Measurements from ENCODE around the gene ZXDC. TPM values are rescaled to one million over a fixed set of nuclear protein-coding genes. Genes with fewer than 3 reads are reported as not detected.
A peak's percentile ranks its signal among the peaks of the same experiment; 100 is the strongest.

ZXDC gene
- total RNA-seq, 1 experiment from 2014 or later, result 28.3 TPM

GRCh38 chr3:126435456-126436315, 40.0 kb downstream of the ZXDC start:
- H3K4me1 Mint-ChIP-seq, result peaks cover 12 to 18% of the 10 kb centered on the region in 2 experiments
- Histone ChIP-seq H3K18ac (ENCODE audit: insufficient read length, low read depth, low read length) (no peak overlapping the region), H2AK5ac (ENCODE audit: insufficient read length, low read length) (no peak overlapping the region), H3K27ac (ENCODE audit: insufficient read length, low read depth, low read length) (no peak overlapping the region), H4K91ac (ENCODE audit: insufficient read length, low read depth, low read length) (no peak overlapping the region), H3K4me2 (ENCODE audit: insufficient read depth, insufficient read length, low read length) (no peak overlapping the region), H3K23ac (ENCODE audit: insufficient read length, low read depth, low read length) (no peak overlapping the region), H3K27me3 (ENCODE audit: insufficient read depth, low read length) (no peaks in the 10 kb centered on the region), H3K14ac (ENCODE audit: insufficient read depth, low read length) (no peak overlapping the region; the same call in 1 of the 2 replicates), H4K20me1 (ENCODE audit: control insufficient read depth, insufficient read depth, insufficient read length) (no peaks in the 10 kb centered on the region), H2BK5ac (ENCODE audit: insufficient read length, low read length) (no peak overlapping the region), H3K56ac (ENCODE audit: insufficient read length, low read depth, low read length) (no peak overlapping the region), H4K5ac (ENCODE audit: insufficient read length, low read depth, low read length) (no peak overlapping the region), H3K9ac (ENCODE audit: extremely low read depth, insufficient read length, low read length) (no peak overlapping the region), H3T11ph (ENCODE audit: low read length) (no peak overlapping the region), H3K23me2 (ENCODE audit: insufficient read length, low read depth, low read length, poor library complexity, severe bottlenecking) (no peaks in the 10 kb centered on the region), H3K79me2 (ENCODE audit: insufficient read depth, low read length) (no peaks in the 10 kb centered on the region), H2BK12ac (ENCODE audit: insufficient read length, low read depth, low read length) (no peak overlapping the region), H2BK15ac (ENCODE audit: low read depth, low read length) (no peak overlapping the region), H3K9me3 (ENCODE audit: control insufficient read depth, low read depth, low read length) (no peaks in the 10 kb centered on the region), H3K79me1 (ENCODE audit: insufficient read depth, low read depth, low read length, poor library complexity, severe bottlenecking) (no peaks in the 10 kb centered on the region), H4K8ac (replicated peaks; ENCODE audit: insufficient read length, low read depth, low read length) (no peak overlapping the region), H2BK20ac (ENCODE audit: low read depth, low read length, poor library complexity, severe bottlenecking) (no peak overlapping the region), H3K4ac (ENCODE audit: low read depth, low read length) (no peak overlapping the region), H2BK120ac (ENCODE audit: low read depth, low read length, poor library complexity, severe bottlenecking) (no peak overlapping the region), H2AFZ (ENCODE audit: low read length) (no peak overlapping the region), H3K4me1 (ENCODE audit: insufficient read depth, low read length) (no peaks in the 10 kb centered on the region)
- no CpG with 5 or more reads among the region's 14 CpGs for WGBS (ENCODE audit: extremely low coverage, insufficient read length, low lambda C conversion rate)
- no peaks in the 10 kb centered on the region for H3K9me3 Mint-ChIP-seq
- peaks cover 2 to 35% (median 28%) of the 10 kb centered on the region in 3 experiments; a peak in 6 of 7 replicates for H3K36me3 Mint-ChIP-seq (ENCODE audit: insufficient read depth in 1 of 3, low read depth in 3 of 3)
- H3K4me3 Mint-ChIP-seq, result no peak overlapping the region
- DNase-seq, result no peak
- peaks cover 2% of the 10 kb centered on the region; the same call in 1 of the 2 replicates for H3K27me3 Mint-ChIP-seq (ENCODE audit: low read depth)
- TF ChIP-seq, protein P1, sequence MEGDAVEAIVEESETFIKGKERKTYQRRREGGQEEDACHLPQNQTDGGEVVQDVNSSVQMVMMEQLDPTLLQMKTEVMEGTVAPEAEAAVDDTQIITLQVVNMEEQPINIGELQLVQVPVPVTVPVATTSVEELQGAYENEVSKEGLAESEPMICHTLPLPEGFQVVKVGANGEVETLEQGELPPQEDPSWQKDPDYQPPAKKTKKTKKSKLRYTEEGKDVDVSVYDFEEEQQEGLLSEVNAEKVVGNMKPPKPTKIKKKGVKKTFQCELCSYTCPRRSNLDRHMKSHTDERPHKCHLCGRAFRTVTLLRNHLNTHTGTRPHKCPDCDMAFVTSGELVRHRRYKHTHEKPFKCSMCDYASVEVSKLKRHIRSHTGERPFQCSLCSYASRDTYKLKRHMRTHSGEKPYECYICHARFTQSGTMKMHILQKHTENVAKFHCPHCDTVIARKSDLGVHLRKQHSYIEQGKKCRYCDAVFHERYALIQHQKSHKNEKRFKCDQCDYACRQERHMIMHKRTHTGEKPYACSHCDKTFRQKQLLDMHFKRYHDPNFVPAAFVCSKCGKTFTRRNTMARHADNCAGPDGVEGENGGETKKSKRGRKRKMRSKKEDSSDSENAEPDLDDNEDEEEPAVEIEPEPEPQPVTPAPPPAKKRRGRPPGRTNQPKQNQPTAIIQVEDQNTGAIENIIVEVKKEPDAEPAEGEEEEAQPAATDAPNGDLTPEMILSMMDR (conservative IDR thresholded peaks at IDR 0.05), result no peak
- H3K27ac Mint-ChIP-seq, result peak overlapping the region in 1 of 3 experiments; percentile 84; a peak in 1 of 7 replicates
